Middle frontal gyrus (tissue), 1 donor: ENCODE results near the gene KCNMA1.

Source experiments
- DNase-seq: peaks from one replicate; pipeline ENCODE4 v3.0.0-alpha.2; 2015; ENCODE audit warnings: low spot score; ENCODE audit errors: extremely low spot score

The KCNMA1 gene

GRCh38 chr10:77193001-77193400 is 444.6 kb downstream of the KCNMA1 start:
- no peak for DNase-seq

- no peak for DNase-seq
Measured at GRCh38 chr10:77192402-77192801, 445.2 kb downstream of the KCNMA1 start.

GRCh38 chr10:77191324-77192049 is 446.1 kb downstream of the KCNMA1 start:
- DNase-seq: no peak

GRCh38 chr10:77190291-77190690 is 447.3 kb downstream of the KCNMA1 start:
- no peak for DNase-seq

- DNase-seq: no peak
Measured at GRCh38 chr10:77189520-77189919, 448.1 kb downstream of the KCNMA1 start.

- no peak for DNase-seq
Measured at GRCh38 chr10:77189075-77189474, 448.5 kb downstream of the KCNMA1 start.

GRCh38 chr10:77188521-77188920 is 449.1 kb downstream of the KCNMA1 start:
- DNase-seq: no peak

GRCh38 chr10:77188000-77188395 is 449.6 kb downstream of the KCNMA1 start:
- DNase-seq: no peak

GRCh38 chr10:77187376-77187999 is 450.1 kb downstream of the KCNMA1 start:
- no peak for DNase-seq

GRCh38 chr10:77186936-77187335 is 450.7 kb downstream of the KCNMA1 start:
- no peak for DNase-seq

GRCh38 chr10:77185696-77186095 is 451.9 kb downstream of the KCNMA1 start:
- no peak for DNase-seq

- DNase-seq: no peak
Measured at GRCh38 chr10:77182803-77183202, 454.8 kb downstream of the KCNMA1 start.

- DNase-seq: no peak
Measured at GRCh38 chr10:77180794-77181193, 456.8 kb downstream of the KCNMA1 start.

GRCh38 chr10:77180104-77180503 is 457.5 kb downstream of the KCNMA1 start:
- DNase-seq: no peak

GRCh38 chr10:77179015-77179695 is 458.5 kb downstream of the KCNMA1 start:
- peak; percentile 27 for DNase-seq

GRCh38 chr10:77177589-77177988 is 460.0 kb downstream of the KCNMA1 start:
- DNase-seq: no peak

- no peak for DNase-seq
Measured at GRCh38 chr10:77177161-77177560, 460.4 kb downstream of the KCNMA1 start.

GRCh38 chr10:77176232-77176631 is 461.4 kb downstream of the KCNMA1 start:
- DNase-seq: no peak

- no peak for DNase-seq
Measured at GRCh38 chr10:77175631-77176222, 461.9 kb downstream of the KCNMA1 start.

- peak; percentile 71 for DNase-seq
Measured at GRCh38 chr10:77173615-77174461, 463.8 kb downstream of the KCNMA1 start.

GRCh38 chr10:77172086-77172485 is 465.5 kb downstream of the KCNMA1 start:
- peak; percentile 43 for DNase-seq
